NOMO-1 (cell line): ENCODE data around the gene FYB1.

ENCODE experiments used
- DNase-seq, 2 experiments: peaks; one replicate each; lab custom pipeline; 2025; ENCODE audit not compliant: unreplicated experiment in 2 of 2; lab: John Stamatoyannopoulos, UW

FYB1 gene

DNA sequence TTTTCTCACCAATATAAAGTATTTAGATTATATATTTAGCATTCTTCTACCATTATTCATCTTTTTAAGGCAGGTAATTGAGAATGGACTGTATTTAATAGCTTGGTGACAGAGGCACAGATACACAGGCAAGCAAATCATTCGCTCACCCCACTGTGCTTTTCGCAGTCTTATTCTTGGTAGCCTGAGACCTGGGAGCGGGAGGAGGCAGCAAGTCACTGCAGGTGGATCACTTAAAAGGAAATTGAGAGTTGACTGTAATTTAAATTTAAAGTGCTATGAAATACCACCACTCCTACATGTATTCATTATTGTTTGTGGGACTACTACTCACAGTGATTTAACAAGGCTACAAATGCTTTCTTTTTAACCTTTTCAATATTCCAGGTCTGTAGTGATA is 154.9 kb downstream of the FYB1 start:
- no peak for DNase-seq

DNA sequence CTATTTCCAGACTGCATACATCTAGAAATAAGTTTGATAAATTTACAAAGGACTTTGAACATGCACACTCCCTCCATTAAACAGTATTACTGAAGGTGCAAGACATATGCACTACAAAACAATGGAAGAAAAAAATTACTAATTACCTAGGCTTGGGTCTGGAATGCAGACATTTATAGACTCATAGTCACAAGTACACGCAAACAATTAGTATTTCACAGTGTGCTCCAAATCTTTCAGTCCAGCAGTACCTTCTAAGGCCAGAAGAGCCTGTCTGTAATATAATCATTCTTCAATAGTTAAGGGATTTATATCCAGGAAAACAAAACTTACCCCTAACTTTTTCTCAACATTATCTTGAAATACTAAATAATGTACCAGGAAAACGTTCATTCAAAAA is 156.3 kb downstream of the FYB1 start:
- DNase-seq = no peak

DNA sequence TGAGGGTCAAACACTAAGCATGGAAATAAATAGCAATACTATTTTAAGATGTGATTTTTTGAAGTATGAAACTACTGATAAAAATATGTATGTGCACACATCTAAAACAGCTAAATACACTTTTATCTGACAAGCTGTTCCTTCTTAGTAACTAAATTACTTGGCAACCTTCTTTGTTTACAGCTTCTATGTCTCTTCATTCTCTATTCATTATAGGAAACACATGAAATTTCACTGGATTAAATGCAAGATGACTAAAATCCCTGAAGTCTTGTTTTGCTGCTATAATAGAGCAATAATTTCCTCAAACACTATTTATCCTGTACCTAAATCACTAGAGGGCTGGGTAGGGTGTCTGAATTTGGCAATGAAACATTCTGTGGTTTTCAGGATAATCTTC is 156.8 kb downstream of the FYB1 start:
- no peak for DNase-seq

DNA sequence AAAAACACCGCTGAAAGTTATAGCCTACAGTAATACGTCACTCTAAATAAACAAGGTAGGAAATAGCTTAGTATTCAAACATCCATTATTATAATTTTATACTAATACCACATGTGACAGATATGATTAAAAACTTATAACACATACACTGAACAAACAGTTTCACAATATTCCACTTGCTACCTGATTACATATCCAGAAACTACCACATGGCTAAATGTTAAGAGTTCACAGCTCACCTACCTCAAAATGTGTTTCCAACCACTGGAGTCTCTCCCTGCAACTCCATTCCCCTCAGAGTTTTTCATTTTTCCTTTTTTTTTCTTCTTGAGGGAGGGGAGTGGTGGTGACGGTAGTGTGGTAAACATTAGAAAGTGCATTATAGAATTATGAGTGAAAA is 157.3 kb downstream of the FYB1 start:
- DNase-seq = no peak

DNA sequence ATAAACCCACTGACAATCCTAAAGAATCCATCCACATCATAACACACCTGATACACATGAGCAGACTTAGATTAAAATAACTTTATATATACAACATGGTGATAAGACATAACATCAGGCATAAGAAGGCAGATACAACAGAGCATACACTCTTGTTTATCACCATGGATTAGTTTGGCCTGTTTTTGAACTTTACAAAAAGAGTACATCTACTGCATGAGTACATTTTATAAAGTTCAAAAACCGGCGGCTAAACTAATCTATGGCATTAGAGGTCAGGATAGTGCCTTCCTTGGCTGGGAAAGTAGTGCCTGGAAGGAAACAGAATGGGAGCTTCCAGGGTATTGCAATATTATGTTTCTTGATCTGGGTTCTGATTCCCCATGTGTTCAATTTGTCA is 160.3 kb downstream of the FYB1 start:
- DNase-seq = no peak

DNA sequence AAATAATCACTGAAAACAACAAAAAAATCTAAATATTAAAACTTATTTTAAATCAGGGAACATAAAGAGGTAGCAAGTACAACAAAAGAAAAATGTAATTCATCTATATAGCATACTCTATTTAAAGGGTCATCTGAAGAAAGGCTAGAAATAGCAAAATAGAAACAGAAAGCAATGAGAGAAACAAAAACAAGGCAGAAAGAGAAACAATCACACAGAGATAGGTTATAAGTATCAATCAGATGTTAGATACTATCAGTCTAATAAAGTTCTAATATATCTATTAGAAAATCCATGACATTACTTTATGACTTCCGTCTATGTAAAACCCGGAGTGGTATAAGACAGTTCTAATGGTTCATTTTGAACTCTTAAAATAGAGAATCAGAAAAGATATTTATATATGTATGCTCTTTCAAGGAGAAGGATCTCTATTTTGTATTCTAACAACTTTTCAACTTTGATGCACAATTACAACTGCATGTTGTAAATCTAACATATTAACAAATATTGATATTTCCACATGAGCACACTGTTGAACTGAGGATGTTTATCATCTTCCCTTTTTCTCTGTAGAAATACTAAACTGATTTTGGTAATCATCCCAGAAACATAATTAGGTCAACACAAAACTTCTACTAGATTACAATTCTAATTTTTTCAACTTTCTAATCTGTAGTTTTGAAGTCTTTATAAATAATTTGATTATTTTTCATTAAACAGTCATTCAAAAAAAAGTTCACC is 161.0 kb downstream of the FYB1 start:
- peak in 1 of 2 experiments; percentile 47 for DNase-seq

DNA sequence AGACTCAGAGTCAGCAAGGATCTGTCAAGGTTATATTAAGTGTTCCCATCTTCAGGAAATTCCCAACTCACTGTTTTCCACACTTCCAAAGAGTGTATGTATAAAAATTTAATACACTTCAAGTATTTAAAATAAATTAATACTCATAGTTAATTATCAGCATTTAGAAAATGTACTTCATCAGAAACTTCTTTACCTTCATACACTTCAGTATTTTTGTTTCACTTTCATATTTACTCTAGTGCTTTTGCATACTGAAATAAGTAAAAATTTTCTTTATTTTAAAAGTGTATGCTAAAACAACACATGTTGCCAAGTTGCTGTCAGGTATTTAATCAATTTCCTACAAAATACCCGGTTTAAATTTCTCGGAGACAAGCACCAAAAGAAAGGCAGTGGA is 161.6 kb downstream of the FYB1 start:
- DNase-seq = peak in 1 of 2 experiments; percentile 54

DNA sequence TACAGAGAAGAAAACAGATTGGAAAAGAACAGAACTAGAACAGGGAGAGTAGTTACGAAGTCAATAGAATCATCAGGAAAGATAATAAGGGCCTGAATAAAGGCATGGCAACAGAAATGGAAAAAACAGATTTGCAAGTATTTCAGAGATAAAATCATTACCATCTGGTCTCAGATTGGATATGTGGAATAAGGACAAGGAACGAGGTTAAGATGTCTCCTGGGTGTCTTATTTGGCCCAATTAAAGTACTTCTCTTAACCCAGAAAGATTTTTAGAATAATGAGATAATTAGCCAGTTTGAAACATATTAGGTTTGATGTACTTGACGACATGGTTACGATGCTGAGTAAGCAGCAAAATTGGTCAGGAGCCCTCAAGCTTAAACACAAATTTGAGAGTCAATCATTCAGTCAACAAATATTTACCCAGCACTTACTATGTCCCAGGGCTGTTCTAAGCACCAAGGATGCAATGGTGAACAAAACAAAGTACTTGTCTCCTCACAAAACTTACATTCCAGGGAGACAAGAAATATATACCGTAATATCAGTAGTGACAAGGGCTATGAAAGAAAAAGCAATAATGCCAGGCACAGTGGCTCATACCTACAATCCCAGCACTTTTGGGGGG is 163.5 kb downstream of the FYB1 start:
- DNase-seq = no peak
